Ishikawa (cell line): ENCODE measurements around the gene ZNF174.
A peak's percentile ranks its signal among the peaks of the same experiment; 100 is the strongest.

Experiments
- CEBPB ChIP-seq: IDR thresholded peaks from 2 replicates; pipeline ENCODE4 v1.6.1; 2012
- CREB1 ChIP-seq: IDR thresholded peaks from 2 replicates; pipeline ENCODE4 v1.6.1; 2012; ENCODE audit warnings: low read depth
- EGR1 ChIP-seq: IDR thresholded peaks from 2 replicates; pipeline ENCODE4 v1.6.1; 2012
- EP300 ChIP-seq: IDR thresholded peaks from 2 replicates; pipeline ENCODE4 v1.6.1; 2012; ENCODE audit warnings: borderline replicate concordance
- FOXM1 ChIP-seq: IDR thresholded peaks from 2 replicates; pipeline ENCODE4 v1.6.1; 2012; ENCODE audit warnings: low read depth, borderline replicate concordance
- MAX ChIP-seq: IDR thresholded peaks from 2 replicates; pipeline ENCODE4 v1.6.1; 2012
- NFIC ChIP-seq: IDR thresholded peaks from 2 replicates; pipeline ENCODE4 v1.6.1; 2012
- RAD21 ChIP-seq: IDR thresholded peaks from 2 replicates; pipeline ENCODE4 v1.6.1; 2012; ENCODE audit warnings: low read depth
- TAF1 ChIP-seq: IDR thresholded peaks from 2 replicates; pipeline ENCODE4 v1.6.1; 2012; ENCODE audit warnings: low read depth, mild to moderate bottlenecking
- TCF12 ChIP-seq: IDR thresholded peaks from 2 replicates; pipeline ENCODE4 v1.6.1; 2012; ENCODE audit warnings: low read depth
- TEAD4 ChIP-seq: IDR thresholded peaks from 2 replicates; pipeline ENCODE4 v1.6.1; 2012
- YY1 ChIP-seq: IDR thresholded peaks from 2 replicates; pipeline ENCODE4 v1.6.1; 2012; ENCODE audit warnings: low read depth
- ZBTB7A ChIP-seq: IDR thresholded peaks from 2 replicates; pipeline ENCODE4 v1.6.1; 2012; ENCODE audit warnings: low read depth
- TF ChIP-seq, protein P1 (sequence below): IDR thresholded peaks from 2 replicates; pipeline ENCODE4 v1.6.1; 2012
- TF ChIP-seq, protein P2 (sequence below): IDR thresholded peaks from 2 replicates; pipeline ENCODE4 v1.6.1; 2012; ENCODE audit warnings: low read depth, mild to moderate bottlenecking

Gene ZNF174

GRCh38 chr16:3443108-3444031, 42.4 kb downstream of the ZNF174 start, which contains the start of the genes NAA60 and ZNF597:
NAA60 (plus strand) TSS chr16:3443680; CDS start chr16:3476228, 32,548 bp downstream.
ZNF597 (minus strand) TSS chr16:3443504; CDS start chr16:3443153, 351 bp downstream.
- no peak for TF ChIP-seq ZBTB7A
- no peak for TF ChIP-seq NFIC
- peak; percentile 61 for TF ChIP-seq MAX
- no peak for TF ChIP-seq CEBPB
- TF ChIP-seq TEAD4, result no peak
- no peak for TF ChIP-seq TCF12
- TF ChIP-seq EP300, result no peak
- TF ChIP-seq RAD21, result no peak
- peak; percentile 69 for TF ChIP-seq EGR1

GRCh38 chr16:3444032-3444388, 43.0 kb downstream of the ZNF174 start:
- no peak for TF ChIP-seq TAF1

GRCh38 chr16:3454093-3454492, 53.1 kb downstream of the ZNF174 start:
- no peak for TF ChIP-seq TEAD4
- TF ChIP-seq, protein P1, sequence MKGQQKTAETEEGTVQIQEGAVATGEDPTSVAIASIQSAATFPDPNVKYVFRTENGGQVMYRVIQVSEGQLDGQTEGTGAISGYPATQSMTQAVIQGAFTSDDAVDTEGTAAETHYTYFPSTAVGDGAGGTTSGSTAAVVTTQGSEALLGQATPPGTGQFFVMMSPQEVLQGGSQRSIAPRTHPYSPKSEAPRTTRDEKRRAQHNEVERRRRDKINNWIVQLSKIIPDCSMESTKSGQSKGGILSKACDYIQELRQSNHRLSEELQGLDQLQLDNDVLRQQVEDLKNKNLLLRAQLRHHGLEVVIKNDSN, result no peak
- TF ChIP-seq ZBTB7A, result no peak
- TF ChIP-seq CREB1, result no peak
- TF ChIP-seq RAD21, result no peak
- TF ChIP-seq YY1, result no peak
- no peak for TF ChIP-seq TCF12
- TF ChIP-seq NFIC, result no peak

- TF ChIP-seq EGR1 (no peak), YY1 (no peak), TAF1 (no peak), CEBPB (no peak), NFIC (no peak)
- TF ChIP-seq, protein P1, result no peak
Measured at GRCh38 chr16:3454631-3455147, 53.7 kb downstream of the ZNF174 start.

GRCh38 chr16:3457434-3458252, 56.6 kb downstream of the ZNF174 start:
- TF ChIP-seq NFIC (no peak; the same call in 1 of the 2 replicates), CEBPB (peak; percentile 48; the same call in 1 of the 2 replicates), RAD21 (peak; percentile 33; the same call in 1 of the 2 replicates), TEAD4 (peak; percentile 27; the same call in 1 of the 2 replicates), ZBTB7A (peak; percentile 11; the same call in 1 of the 2 replicates), EP300 (no peak), YY1 (peak; percentile 96), EGR1 (no peak; the same call in 1 of the 2 replicates), FOXM1 (no peak), CREB1 (no peak), TCF12 (peak; percentile 31; the same call in 1 of the 2 replicates), TAF1 (peak; percentile 76), MAX (peak; percentile 87)
- TF ChIP-seq, protein P2, sequence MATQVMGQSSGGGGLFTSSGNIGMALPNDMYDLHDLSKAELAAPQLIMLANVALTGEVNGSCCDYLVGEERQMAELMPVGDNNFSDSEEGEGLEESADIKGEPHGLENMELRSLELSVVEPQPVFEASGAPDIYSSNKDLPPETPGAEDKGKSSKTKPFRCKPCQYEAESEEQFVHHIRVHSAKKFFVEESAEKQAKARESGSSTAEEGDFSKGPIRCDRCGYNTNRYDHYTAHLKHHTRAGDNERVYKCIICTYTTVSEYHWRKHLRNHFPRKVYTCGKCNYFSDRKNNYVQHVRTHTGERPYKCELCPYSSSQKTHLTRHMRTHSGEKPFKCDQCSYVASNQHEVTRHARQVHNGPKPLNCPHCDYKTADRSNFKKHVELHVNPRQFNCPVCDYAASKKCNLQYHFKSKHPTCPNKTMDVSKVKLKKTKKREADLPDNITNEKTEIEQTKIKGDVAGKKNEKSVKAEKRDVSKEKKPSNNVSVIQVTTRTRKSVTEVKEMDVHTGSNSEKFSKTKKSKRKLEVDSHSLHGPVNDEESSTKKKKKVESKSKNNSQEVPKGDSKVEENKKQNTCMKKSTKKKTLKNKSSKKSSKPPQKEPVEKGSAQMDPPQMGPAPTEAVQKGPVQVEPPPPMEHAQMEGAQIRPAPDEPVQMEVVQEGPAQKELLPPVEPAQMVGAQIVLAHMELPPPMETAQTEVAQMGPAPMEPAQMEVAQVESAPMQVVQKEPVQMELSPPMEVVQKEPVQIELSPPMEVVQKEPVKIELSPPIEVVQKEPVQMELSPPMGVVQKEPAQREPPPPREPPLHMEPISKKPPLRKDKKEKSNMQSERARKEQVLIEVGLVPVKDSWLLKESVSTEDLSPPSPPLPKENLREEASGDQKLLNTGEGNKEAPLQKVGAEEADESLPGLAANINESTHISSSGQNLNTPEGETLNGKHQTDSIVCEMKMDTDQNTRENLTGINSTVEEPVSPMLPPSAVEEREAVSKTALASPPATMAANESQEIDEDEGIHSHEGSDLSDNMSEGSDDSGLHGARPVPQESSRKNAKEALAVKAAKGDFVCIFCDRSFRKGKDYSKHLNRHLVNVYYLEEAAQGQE, result no peak
- TF ChIP-seq, protein P1, result peak; percentile 90

DNA sequence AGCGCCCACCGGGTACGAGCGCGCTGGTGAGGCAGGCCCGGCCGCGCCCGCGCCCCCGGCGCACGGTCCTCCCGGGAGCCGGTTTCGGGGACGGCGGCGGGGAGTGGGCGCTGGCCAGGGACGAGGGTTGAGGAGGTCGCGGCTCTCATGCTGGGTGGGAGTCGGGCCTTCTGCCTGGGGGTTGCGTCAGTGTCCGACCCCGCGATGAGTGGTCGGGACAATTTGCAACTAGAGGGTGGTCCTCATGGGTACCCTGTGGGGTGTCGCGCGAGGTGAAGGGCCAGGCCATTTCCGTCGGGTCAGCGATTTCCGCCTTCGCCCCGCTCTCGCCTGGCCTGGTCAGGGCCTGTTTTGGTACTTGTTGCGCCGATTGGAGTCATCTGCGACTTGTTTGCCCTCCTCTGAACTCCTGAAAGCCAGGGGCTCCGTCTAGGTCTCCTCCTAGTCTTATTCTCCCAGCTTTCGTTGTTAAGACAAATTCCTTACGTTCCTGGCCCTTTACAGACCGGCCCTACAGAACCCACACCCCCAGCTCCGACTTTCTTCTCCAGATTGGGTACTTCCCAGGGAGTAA, 57.4 kb downstream of the ZNF174 start:
- TF ChIP-seq ZBTB7A (no peak), TEAD4 (0 out of 2 replicates have a peak, but pooled peaks have one; percentile 6), RAD21 (no peak), EP300 (no peak), EGR1 (no peak)
